Activated naive CD8-positive, alpha-beta T cell treated with anti-CD3 and anti-CD28 coated beads, Interleukin-2, amount 10 ng/mL, durations not matched to agents 7 days and 5 days (primary cell): Measurements from ENCODE around the gene SERPIND1. TPM values are rescaled to one million over a fixed set of nuclear protein-coding genes. Genes with fewer than 3 reads are reported as not detected.
"Not testable (repeated sequence)": the region's sequence is repeated elsewhere in the genome, so short reads cannot be mapped to it uniquely, and the experiment has no call there.

Experiments used
- ATAC-seq: fragments of 150-1000 bp; cut with Tn5 transposase; one replicate; pipeline ENCODE4 v1.10.0; 2021; ENCODE audit warnings: low read depth, moderate library complexity
- POLR2A ChIA-PET: fragments of 350-600 bp; sonication (Branson Sonifier 250); formaldehyde crosslinking; loops from one replicate; lab custom pipeline; 2021; ENCODE audit warnings: antibody characterized with exemption; lab: Charles Lee
- DNase-seq: peaks from one replicate; pipeline ENCODE4 v3.0.0; 2021
- H3K27ac Mint-ChIP-seq: one replicate; pipeline ENCODE4 v1.8.0; 2022; ENCODE audit warnings: mild to moderate bottlenecking, mixed read lengths
- H3K27me3 Mint-ChIP-seq: one replicate; pipeline ENCODE4 v1.8.0; 2022; ENCODE audit warnings: mild to moderate bottlenecking, moderate library complexity, mixed read lengths
- H3K36me3 Mint-ChIP-seq: one replicate; pipeline ENCODE4 v1.8.0; 2021; ENCODE audit warnings: mild to moderate bottlenecking, mixed read lengths
- H3K4me1 Mint-ChIP-seq: one replicate; pipeline ENCODE4 v1.8.0; 2021; ENCODE audit warnings: mixed read lengths
- H3K4me3 Mint-ChIP-seq: one replicate; pipeline ENCODE4 v1.8.0; 2022; ENCODE audit warnings: mild to moderate bottlenecking, moderate library complexity, mixed read lengths
- H3K9me3 Mint-ChIP-seq: one replicate; pipeline ENCODE4 v1.8.0; 2021; ENCODE audit warnings: mixed read lengths
- total RNA-seq, 2 experiments: library from RNA; stranded (reverse); gene quantifications; one replicate each; pipeline ENCODE4 v1.2.3, GENCODE V29; 2021

Gene SERPIND1
- total RNA-seq, 2 experiments from 2014 or later = not detected

DNA sequence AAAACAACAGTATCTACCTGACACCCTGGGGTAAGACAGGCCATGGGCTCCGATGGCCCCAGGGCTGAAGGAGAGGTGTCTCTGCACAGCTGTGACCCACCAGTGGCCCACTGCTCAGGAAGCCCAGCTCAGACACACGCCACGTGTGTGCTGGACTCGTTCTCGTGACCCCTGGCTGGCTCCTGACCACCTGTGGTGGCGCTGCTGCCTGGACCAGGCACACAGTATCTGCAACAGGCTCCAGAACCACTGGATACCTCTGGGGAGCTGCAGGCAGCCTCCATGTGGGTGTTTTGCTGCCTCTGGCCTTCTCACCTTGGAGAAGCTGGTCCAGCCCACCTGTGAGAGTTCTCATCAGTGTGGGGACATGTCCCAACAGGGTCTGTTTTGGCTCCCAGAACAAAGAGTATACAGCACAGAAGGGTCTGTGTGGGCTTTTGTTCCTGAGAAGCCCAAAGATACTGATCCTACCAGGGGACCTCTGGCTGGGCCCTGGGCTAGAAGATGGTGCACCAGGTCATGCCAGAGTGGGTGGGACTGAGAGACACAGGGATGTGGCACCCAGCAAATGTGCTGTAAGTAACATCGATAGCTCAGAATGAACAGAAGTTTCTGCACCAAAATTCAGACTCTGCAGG, 21.7 kb upstream of the SERPIND1 start:
- Mint-ChIP-seq H3K27me3 (no peaks in the 10 kb centered on the region), H3K27ac (no peak overlapping the region), H3K36me3 (peaks cover 11% of the 10 kb centered on the region), H3K4me1 (peaks cover 1% of the 10 kb centered on the region), H3K4me3 (no peak overlapping the region), H3K9me3 (no peaks in the 10 kb centered on the region)
- POLR2A ChIA-PET = interaction anchor here (0.6 kb wide), 1 partner anchor 231 kb away, joined by 5 read pairs; no protein-coding TSS in a partner anchor
- DNase-seq (no peak), ATAC-seq (no peak)

DNA sequence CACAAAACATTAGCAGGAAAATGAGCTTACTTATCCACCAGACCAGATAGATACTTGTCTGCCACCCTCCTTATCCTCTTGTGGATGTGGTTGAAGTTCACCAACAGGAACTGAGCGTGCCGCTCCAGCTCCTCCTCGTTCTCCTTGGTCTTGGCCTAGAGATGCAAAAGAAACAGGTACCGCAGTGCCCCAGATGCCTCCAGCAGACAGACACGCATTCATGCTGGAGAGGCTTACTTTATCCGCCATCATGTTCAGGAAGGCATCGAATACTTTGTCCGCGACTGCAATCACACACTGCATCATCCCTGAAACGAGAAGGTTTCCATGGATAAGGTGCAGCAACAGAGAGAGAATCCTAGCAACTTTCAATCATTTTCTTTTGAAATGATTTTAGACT, 21.0 kb upstream of the SERPIND1 start:
- Mint-ChIP-seq H3K27ac (peak overlapping the region; percentile 12), H3K9me3 (no peaks in the 10 kb centered on the region), H3K4me3 (no peak overlapping the region), H3K4me1 (peaks cover 1% of the 10 kb centered on the region), H3K27me3 (no peaks in the 10 kb centered on the region), H3K36me3 (peaks cover 13% of the 10 kb centered on the region)
- POLR2A ChIA-PET = no interaction called here
- no peak for DNase-seq
- no peak for ATAC-seq

- no peak overlapping the region for H3K27ac Mint-ChIP-seq
- no peaks in the 10 kb centered on the region for H3K9me3 Mint-ChIP-seq
- H3K27me3 Mint-ChIP-seq = no peaks in the 10 kb centered on the region
- POLR2A ChIA-PET = no interaction called here
- no peak for ATAC-seq
- no peak overlapping the region for H3K4me3 Mint-ChIP-seq
- no peak for DNase-seq
- H3K4me1 Mint-ChIP-seq = no peaks in the 10 kb centered on the region
- peaks cover 13% of the 10 kb centered on the region for H3K36me3 Mint-ChIP-seq
Measured at GRCh38 chr22:20756846-20757245, 17.1 kb upstream of the SERPIND1 start.

DNA sequence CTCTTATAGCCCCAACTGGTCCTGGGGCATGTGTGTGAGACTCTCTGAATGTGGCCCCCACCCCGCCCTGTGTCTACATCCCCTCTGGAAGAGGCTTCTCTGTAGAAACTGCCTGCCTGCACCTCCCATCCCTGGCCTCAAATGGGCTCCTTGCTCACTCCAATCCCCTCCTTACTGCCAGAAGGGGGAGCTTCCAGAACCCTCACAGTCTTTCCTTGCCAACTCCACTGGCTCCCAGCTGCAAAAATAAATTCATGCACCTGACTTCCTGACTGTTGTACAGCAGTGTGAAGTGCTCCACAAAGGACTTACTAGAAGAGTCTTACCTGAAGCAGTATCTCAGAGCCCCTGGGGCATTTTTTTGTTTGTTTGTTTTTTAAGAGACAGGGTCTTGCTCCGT, 15.2 kb upstream of the SERPIND1 start:
- H3K4me3 Mint-ChIP-seq = no peak overlapping the region
- H3K4me1 Mint-ChIP-seq = no peaks in the 10 kb centered on the region
- H3K36me3 Mint-ChIP-seq = peaks cover 14% of the 10 kb centered on the region
- no peak overlapping the region for H3K27ac Mint-ChIP-seq
- no peak for ATAC-seq
- no peak for DNase-seq
- no peaks in the 10 kb centered on the region for H3K27me3 Mint-ChIP-seq
- POLR2A ChIA-PET = no interaction called here
- no peaks in the 10 kb centered on the region for H3K9me3 Mint-ChIP-seq

DNA sequence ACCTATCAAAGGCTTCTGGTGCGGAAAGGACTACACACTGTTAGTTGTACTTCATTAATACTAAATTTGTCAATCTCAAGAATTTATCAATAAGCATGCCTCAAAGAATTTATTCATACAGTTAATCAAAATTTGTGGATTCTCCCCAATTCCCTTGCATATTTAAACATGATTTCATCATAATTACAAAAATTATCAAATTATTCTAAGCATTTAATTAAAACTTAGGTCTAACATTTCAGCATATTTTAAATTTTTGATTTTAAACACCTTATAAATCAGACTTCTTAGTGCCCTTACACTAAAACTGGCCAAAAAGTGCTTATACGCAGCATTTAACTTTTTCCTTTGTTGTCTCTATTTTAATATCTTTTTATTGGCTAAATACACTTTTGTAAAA, 13.8 kb upstream of the SERPIND1 start:
- Mint-ChIP-seq H3K9me3 (no peaks in the 10 kb centered on the region), H3K4me3 (no peak overlapping the region), H3K36me3 (peaks cover 20% of the 10 kb centered on the region), H3K4me1 (no peaks in the 10 kb centered on the region), H3K27ac (no peak overlapping the region), H3K27me3 (no peaks in the 10 kb centered on the region)
- no peak for ATAC-seq
- DNase-seq = no peak
- POLR2A ChIA-PET = no interaction called here

GRCh38 chr22:20761536-20761935, 12.4 kb upstream of the SERPIND1 start:
- POLR2A ChIA-PET = no interaction called here
- peaks cover 3% of the 10 kb centered on the region for H3K4me1 Mint-ChIP-seq
- H3K27ac Mint-ChIP-seq = no peak overlapping the region
- no peak overlapping the region for H3K4me3 Mint-ChIP-seq
- DNase-seq = no peak
- no peaks in the 10 kb centered on the region for H3K27me3 Mint-ChIP-seq
- ATAC-seq = no peak
- no peaks in the 10 kb centered on the region for H3K9me3 Mint-ChIP-seq
- H3K36me3 Mint-ChIP-seq = peaks cover 22% of the 10 kb centered on the region

- POLR2A ChIA-PET = interaction anchor here (0.6 kb wide), 1 partner anchor 688 kb away, joined by 6 read pairs; no protein-coding TSS in a partner anchor
- Mint-ChIP-seq H3K27ac (no peak overlapping the region), H3K4me3 (no peak overlapping the region), H3K9me3 (no peaks in the 10 kb centered on the region), H3K36me3 (peaks cover 19% of the 10 kb centered on the region), H3K27me3 (no peaks in the 10 kb centered on the region), H3K4me1 (peaks cover 3% of the 10 kb centered on the region)
- DNase-seq (no peak), ATAC-seq (no peak)
Measured at GRCh38 chr22:20762233-20762796, 11.6 kb upstream of the SERPIND1 start.

DNA sequence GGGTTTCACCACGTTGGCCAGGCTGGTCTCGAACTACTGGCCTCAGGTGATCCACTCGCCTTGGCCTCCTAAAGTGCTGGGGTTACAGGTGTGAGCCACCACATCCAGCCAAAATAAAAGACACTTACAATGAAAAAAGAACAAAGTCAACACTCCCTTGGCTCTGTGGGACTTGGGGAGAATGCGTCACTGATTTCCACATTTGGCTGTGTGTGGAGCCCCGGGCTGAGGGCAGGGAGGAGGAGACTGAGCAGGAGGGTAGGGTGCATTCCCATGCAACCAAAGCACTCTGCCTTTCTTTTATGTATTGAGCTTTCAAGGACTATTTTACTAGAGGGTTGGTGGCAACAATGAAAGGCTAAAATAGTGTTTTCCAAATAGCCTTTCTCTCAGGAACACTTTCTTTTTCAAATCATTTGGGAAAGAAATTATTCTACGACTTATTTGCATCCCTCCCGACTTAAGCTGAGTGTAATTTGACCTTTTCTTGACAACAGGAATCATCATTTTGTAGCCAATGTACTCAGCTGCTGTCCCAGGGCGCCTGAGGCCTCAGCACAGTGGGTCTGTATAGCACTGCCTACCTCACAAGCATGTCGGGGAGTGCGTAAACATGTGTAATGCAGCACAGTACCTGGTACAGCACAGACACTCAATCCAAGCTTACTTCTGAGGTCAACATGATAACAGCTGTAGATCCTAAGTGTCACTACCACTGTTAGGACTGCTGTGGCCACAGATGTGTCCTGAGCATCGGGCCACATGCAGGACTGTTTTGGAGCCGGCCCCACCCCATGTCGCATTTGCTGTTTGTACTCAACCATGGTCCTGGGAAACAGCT, 10.1 kb upstream of the SERPIND1 start:
- DNase-seq = no peak
- Mint-ChIP-seq H3K27me3 (no peaks in the 10 kb centered on the region), H3K9me3 (no peaks in the 10 kb centered on the region), H3K36me3 (peaks cover 17% of the 10 kb centered on the region), H3K4me1 (peaks cover 9% of the 10 kb centered on the region), H3K27ac (no peak overlapping the region), H3K4me3 (no peak overlapping the region)
- no peak for ATAC-seq
- POLR2A ChIA-PET = no interaction called here

DNA sequence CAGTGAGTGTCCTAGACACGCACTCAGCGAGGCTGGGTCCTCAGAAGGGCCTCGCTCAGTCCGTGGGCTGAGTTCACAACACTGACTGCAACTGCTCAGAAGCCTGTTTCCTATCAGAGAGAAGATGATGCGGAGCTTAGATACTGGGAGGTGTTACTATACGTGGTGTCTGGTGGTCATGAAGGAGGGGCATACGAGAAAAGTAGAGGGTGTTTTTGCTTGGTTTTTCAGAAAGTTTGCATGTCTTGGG, 9.5 kb upstream of the SERPIND1 start:
- DNase-seq = no peak
- Mint-ChIP-seq H3K27me3 (no peaks in the 10 kb centered on the region), H3K36me3 (peaks cover 17% of the 10 kb centered on the region), H3K27ac (no peak overlapping the region), H3K9me3 (no peaks in the 10 kb centered on the region), H3K4me3 (no peak overlapping the region), H3K4me1 (peaks cover 14% of the 10 kb centered on the region)
- POLR2A ChIA-PET = no interaction called here
- no peak for ATAC-seq

- peaks cover 17% of the 10 kb centered on the region for H3K36me3 Mint-ChIP-seq
- H3K27ac Mint-ChIP-seq = no peak overlapping the region
- H3K9me3 Mint-ChIP-seq = no peaks in the 10 kb centered on the region
- ATAC-seq = no peak
- DNase-seq = no peak
- POLR2A ChIA-PET = no interaction called here
- no peaks in the 10 kb centered on the region for H3K27me3 Mint-ChIP-seq
- H3K4me1 Mint-ChIP-seq = peaks cover 15% of the 10 kb centered on the region
- H3K4me3 Mint-ChIP-seq = no peak overlapping the region
Measured at GRCh38 chr22:20764729-20765128, 9.2 kb upstream of the SERPIND1 start.

GRCh38 chr22:20765938-20766337, 8.0 kb upstream of the SERPIND1 start:
- ATAC-seq (no peak), DNase-seq (no peak)
- Mint-ChIP-seq H3K27ac (no peak overlapping the region), H3K36me3 (peaks cover 15% of the 10 kb centered on the region), H3K9me3 (no peaks in the 10 kb centered on the region), H3K4me1 (peaks cover 15% of the 10 kb centered on the region), H3K27me3 (no peaks in the 10 kb centered on the region), H3K4me3 (no peak overlapping the region)
- POLR2A ChIA-PET = no interaction called here

GRCh38 chr22:20766530-20766929, 7.4 kb upstream of the SERPIND1 start:
- Mint-ChIP-seq H3K27me3 (no peaks in the 10 kb centered on the region), H3K4me3 (no peak overlapping the region), H3K27ac (no peak overlapping the region), H3K4me1 (peaks cover 15% of the 10 kb centered on the region), H3K9me3 (no peaks in the 10 kb centered on the region), H3K36me3 (peaks cover 15% of the 10 kb centered on the region)
- ATAC-seq = no peak
- POLR2A ChIA-PET = no interaction called here
- DNase-seq = no peak

DNA sequence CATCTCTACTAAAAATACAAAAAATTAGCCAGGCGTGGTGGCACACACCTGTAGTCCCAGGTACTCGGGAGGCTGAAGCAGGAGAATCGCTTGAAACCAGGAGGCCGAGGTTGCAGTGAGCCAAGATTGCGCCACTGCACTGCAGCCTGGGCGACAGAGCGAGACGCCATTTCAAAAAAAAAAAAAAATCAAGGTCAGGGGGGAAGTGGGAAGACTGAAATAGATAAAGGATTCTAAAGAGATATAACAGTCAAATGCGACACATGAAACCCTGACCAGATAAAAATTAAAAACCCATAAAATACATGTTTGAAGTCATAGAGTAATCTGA, 4.5 kb upstream of the SERPIND1 start:
- Mint-ChIP-seq H3K4me1 (peaks cover 15% of the 10 kb centered on the region), H3K36me3 (peaks cover 13% of the 10 kb centered on the region)
- DNase-seq, H3K9me3 Mint-ChIP-seq, H3K4me3 Mint-ChIP-seq, ATAC-seq, H3K27me3 Mint-ChIP-seq, POLR2A ChIA-PET, H3K27ac Mint-ChIP-seq: not testable (repeated sequence)
